Neural cell (in vitro differentiated cells): Measurements from ENCODE around the gene NAA38.

Experiments used
- CTCF ChIP-seq: fragments of 450-650 bp; IDR thresholded peaks from 2 replicates; pipeline ENCODE4 v1.5.1; 2014; ENCODE audit warnings: antibody characterized with exemption, mild to moderate bottlenecking, moderate library complexity; ENCODE audit not compliant: poor library complexity, severe bottlenecking
- EP300 ChIP-seq: fragments of 450-650 bp; conservative IDR thresholded peaks from 2 replicates; pipeline ENCODE4 v1.6.1; 2014; ENCODE audit warnings: antibody characterized with exemption, mild to moderate bottlenecking, moderate library complexity; ENCODE audit not compliant: poor library complexity, severe bottlenecking
- EZH2 ChIP-seq: fragments of 200-600, 300-800 bp; shearing (Covaris generic), sonication (generic); IDR thresholded peaks from 2 replicates; pipeline ENCODE4 v1.6.1; 2014; ENCODE audit warnings: antibody characterized with exemption, low read length, borderline replicate concordance, mild to moderate bottlenecking; ENCODE audit not compliant: insufficient read depth, poor library complexity, severe bottlenecking
- MXI1 ChIP-seq: fragments of 450-650 bp; conservative IDR thresholded peaks from 2 replicates; pipeline ENCODE4 v1.6.1; 2014; ENCODE audit warnings: antibody characterized with exemption, mild to moderate bottlenecking; ENCODE audit not compliant: poor library complexity, severe bottlenecking
- POLR2AphosphoS5 ChIP-seq: IDR thresholded peaks from 2 replicates; pipeline ENCODE4 v1.6.1; 2012
- RAD21 ChIP-seq: fragments of 450-650 bp; conservative IDR thresholded peaks from 2 replicates; pipeline ENCODE4 v1.6.1; 2014; ENCODE audit warnings: antibody characterized with exemption, mild to moderate bottlenecking, moderate library complexity
- REST ChIP-seq: IDR thresholded peaks from 2 replicates; pipeline ENCODE4 v1.6.1; 2012; ENCODE audit warnings: borderline replicate concordance
- SMC3 ChIP-seq: fragments of 450-650 bp; conservative IDR thresholded peaks from 2 replicates; pipeline ENCODE4 v1.6.1; 2014; ENCODE audit warnings: antibody characterized with exemption, mild to moderate bottlenecking, moderate library complexity; ENCODE audit not compliant: poor library complexity
- TAF1 ChIP-seq: IDR thresholded peaks from 2 replicates; pipeline ENCODE4 v1.6.1; 2012; ENCODE audit warnings: low read depth

GRCh38 chr17:7832431-7832830 is 24.9 kb downstream of the NAA38 start:
- no peak for TF ChIP-seq CTCF
- no peak for TF ChIP-seq POLR2AphosphoS5
- TF ChIP-seq RAD21, result no peak
- no peak for TF ChIP-seq REST
- no peak for TF ChIP-seq EZH2
- no peak for TF ChIP-seq TAF1
- no peak for TF ChIP-seq SMC3
- TF ChIP-seq EP300, result no peak
- no peak for TF ChIP-seq MXI1
